CD4-positive, alpha-beta T cell (primary cell): Measurements from ENCODE around the gene CADM1. TPM values are rescaled to one million over a fixed set of nuclear protein-coding genes. Genes with fewer than 3 reads are reported as not detected.

Experiments
- ATAC-seq: fragments of 200-7000 bp; cut with Tn5 transposase; one replicate; pipeline ENCODE4 v1.10.0; 2022; ENCODE audit warnings: mild to moderate bottlenecking; ENCODE audit not compliant: poor library complexity
- CTCF ChIA-PET: fragments of 350-600 bp; sonication (Branson Sonifier 250); formaldehyde crosslinking; loops from one replicate; lab custom pipeline; 2021; ENCODE audit warnings: antibody characterized with exemption, inconsistent platforms; lab: Charles Lee
- POLR2A ChIA-PET: fragments of 350-600 bp; sonication (Branson Sonifier 250); formaldehyde crosslinking; loops from one replicate; lab custom pipeline; 2021; ENCODE audit warnings: antibody characterized with exemption, inconsistent platforms; lab: Charles Lee
- DNase-seq, 14 experiments: peaks; one replicate each; pipeline ENCODE4 v3.0.0-alpha.2; 2013 to 2020; ENCODE audit warnings: mixed read lengths in 2 of 14
- H3K27ac ChIP-seq, 2 donors: one replicate each; pipeline versions ENCODE4 v1.5.1 to v1.7.0; 2013; ENCODE audit warnings: low read length in 2 of 2, low read depth in 1 of 2, mild to moderate bottlenecking in 1 of 2
- H3K27me3 ChIP-seq, 2 experiments: 1 replicate in 1 of 2; 2 replicates in 1 of 2; pipeline versions ENCODE4 v1.6.1 to v1.7.0; 2013; ENCODE audit warnings: low read length in 2 of 2, control low read depth in 1 of 2, mild to moderate bottlenecking in 1 of 2, moderate library complexity in 1 of 2; ENCODE audit not compliant: insufficient read depth in 2 of 2, control insufficient read depth in 1 of 2
- H3K36me3 ChIP-seq: one replicate; pipeline ENCODE4 v1.6.1; 2013; ENCODE audit warnings: low read length, control low read depth; ENCODE audit not compliant: insufficient read depth
- H3K4me1 ChIP-seq: one replicate; pipeline ENCODE4 v1.6.1; 2013; ENCODE audit warnings: low read length, control low read depth; ENCODE audit not compliant: insufficient read depth
- H3K4me3 ChIP-seq: one replicate; pipeline ENCODE4 v1.5.1; 2013; ENCODE audit warnings: mild to moderate bottlenecking, low read length, moderate library complexity
- H3K9me3 ChIP-seq, 2 experiments: 1 replicate in 1 of 2; 2 replicates in 1 of 2; pipeline versions ENCODE4 v1.6.1 to v1.7.0; 2013; ENCODE audit warnings: low read length in 2 of 2, mild to moderate bottlenecking in 2 of 2, control low read depth in 1 of 2, moderate library complexity in 1 of 2; ENCODE audit not compliant: control insufficient read depth in 1 of 2, insufficient read depth in 1 of 2
- H3K27ac Mint-ChIP-seq: one replicate; pipeline ENCODE4 v1.8.0; 2020; ENCODE audit warnings: mixed read lengths
- H3K27me3 Mint-ChIP-seq: one replicate; pipeline ENCODE4 v1.8.0; 2021; ENCODE audit warnings: mixed read lengths
- H3K36me3 Mint-ChIP-seq: one replicate; pipeline ENCODE4 v1.8.0; 2021; ENCODE audit warnings: low read depth, mixed read lengths
- H3K4me1 Mint-ChIP-seq: one replicate; pipeline ENCODE4 v1.8.0; 2021; ENCODE audit warnings: low read depth, mixed read lengths
- H3K4me3 Mint-ChIP-seq: one replicate; pipeline ENCODE4 v1.8.0; 2020; ENCODE audit warnings: mild to moderate bottlenecking, mixed read lengths
- H3K9me3 Mint-ChIP-seq: one replicate; pipeline ENCODE4 v1.8.0; 2020; ENCODE audit warnings: mixed read lengths
- CTCF ChIP-seq: fragments of 200-600 bp; IDR thresholded peaks from one replicate; pipeline ENCODE4 v1.8.0; 2022; ENCODE audit warnings: antibody characterized with exemption, mild to moderate bottlenecking
- intact Hi-C, 2 experiments: fragments of 100-400 bp; cut with DNase I in 1 of 2; cut with micrococcal nuclease in 1 of 2; formaldehyde crosslinking; loops; one replicate each; pipeline versions ENCODE4 v1.15.1 to v1.9.0; 2023 to 2025; cut with DNase I, micrococcal nuclease
- total RNA-seq, 174 experiments: library from RNA in 2 of 174; stranded (reverse) in 2 of 174; gene quantifications; one replicate each; pipeline ENCODE4 v1.2.3 and lab custom pipeline; 2021 to 2026

The CADM1 gene
- total RNA-seq, 2 experiments from 2014 or later, result 1.1 to 1.4 TPM

- Histone ChIP-seq H3K27ac (no peak overlapping the region), H3K4me3 (no peak overlapping the region), H3K27me3 (peaks cover 16 to 43% of the 10 kb centered on the region in 2 experiments), H3K4me1 (peaks cover 4% of the 10 kb centered on the region), H3K36me3 (no peaks in the 10 kb centered on the region), H3K9me3 (no peaks in the 10 kb centered on the region)
- Mint-ChIP-seq H3K9me3 (no peaks in the 10 kb centered on the region), H3K4me3 (no peak overlapping the region), H3K27me3 (peaks cover 37% of the 10 kb centered on the region), H3K27ac (no peak overlapping the region), H3K4me1 (no peaks in the 10 kb centered on the region), H3K36me3 (no peaks in the 10 kb centered on the region)
- DNase-seq (no peak), ATAC-seq (no peak)
- intact Hi-C loops, result no loop called here
- ChIA-PET CTCF (no interaction called here), POLR2A (no interaction called here)
- TF ChIP-seq CTCF, result no peak
Measured at GRCh38 chr11:115496892-115497291, 7.3 kb downstream of the CADM1 start.

GRCh38 chr11:115493905-115494304 is 10.3 kb downstream of the CADM1 start:
- DNase-seq (no peak), ATAC-seq (no peak)
- Mint-ChIP-seq H3K36me3 (no peaks in the 10 kb centered on the region), H3K9me3 (peaks cover 2% of the 10 kb centered on the region), H3K27me3 (peaks cover 45% of the 10 kb centered on the region), H3K4me3 (no peak overlapping the region), H3K27ac (no peak overlapping the region), H3K4me1 (no peaks in the 10 kb centered on the region)
- CTCF ChIA-PET, result no interaction called here
- no peak overlapping the region for H3K27ac ChIP-seq
- H3K4me1 ChIP-seq, result no peaks in the 10 kb centered on the region
- no peaks in the 10 kb centered on the region for H3K36me3 ChIP-seq
- H3K4me3 ChIP-seq, result no peak overlapping the region
- no peak for TF ChIP-seq CTCF
- intact Hi-C loops, result no loop called here
- peaks cover 0 to 3% of the 10 kb centered on the region in 2 experiments for H3K9me3 ChIP-seq
- peaks cover 2 to 14% of the 10 kb centered on the region in 2 experiments for H3K27me3 ChIP-seq
- POLR2A ChIA-PET, result no interaction called here

- Histone ChIP-seq H3K36me3 (no peaks in the 10 kb centered on the region), H3K4me3 (no peak overlapping the region), H3K9me3 (peaks cover 0 to 3% of the 10 kb centered on the region in 2 experiments), H3K4me1 (no peaks in the 10 kb centered on the region), H3K27me3 (peaks cover 2 to 11% of the 10 kb centered on the region in 2 experiments), H3K27ac (no peak overlapping the region)
- no peak overlapping the region for H3K4me3 Mint-ChIP-seq
- no peaks in the 10 kb centered on the region for H3K36me3 Mint-ChIP-seq
- intact Hi-C loops, result no loop called here
- TF ChIP-seq CTCF, result no peak
- DNase-seq (no peak), ATAC-seq (no peak)
- H3K4me1 Mint-ChIP-seq, result no peaks in the 10 kb centered on the region
- peaks cover 44% of the 10 kb centered on the region for H3K27me3 Mint-ChIP-seq
- H3K9me3 Mint-ChIP-seq, result peaks cover 2% of the 10 kb centered on the region
- ChIA-PET CTCF (no interaction called here), POLR2A (no interaction called here)
- no peak overlapping the region for H3K27ac Mint-ChIP-seq
Measured at GRCh38 chr11:115493488-115493887, 10.7 kb downstream of the CADM1 start.
